HG02970 (cell line): ENCODE measurements around the gene KLC1.

Source experiments
- ATAC-seq: cut with Tn5 transposase; IDR thresholded peaks from one replicate; pipeline ENCODE4 v1.9.1; 2021; ENCODE audit warnings: mild to moderate bottlenecking, moderate library complexity, moderate number of reproducible peaks; ENCODE audit not compliant: unreplicated experiment, low FRiP score

Gene KLC1

GRCh38 chr14:103656031-103656755 is 27.2 kb downstream of the KLC1 start:
- no peak for ATAC-seq

GRCh38 chr14:103656756-103657133 is 27.7 kb downstream of the KLC1 start:
- ATAC-seq, result no peak

DNA sequence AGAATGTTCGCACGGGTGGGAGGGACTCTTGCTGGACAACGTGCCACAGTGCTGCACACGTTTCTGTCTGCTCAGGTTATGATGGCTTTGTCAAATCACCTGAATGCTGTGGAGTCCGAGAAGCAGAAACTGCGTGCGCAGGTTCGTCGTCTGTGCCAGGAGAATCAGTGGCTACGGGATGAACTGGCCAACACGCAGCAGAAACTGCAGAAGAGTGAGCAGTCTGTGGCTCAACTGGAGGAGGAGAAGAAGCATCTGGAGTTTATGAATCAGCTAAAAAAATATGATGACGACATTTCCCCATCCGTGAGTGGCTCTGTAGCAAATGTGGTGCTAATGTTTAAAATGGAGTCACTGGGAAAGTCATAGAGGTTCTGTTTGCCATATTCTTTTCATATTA is 28.5 kb downstream of the KLC1 start:
- no peak for ATAC-seq

DNA sequence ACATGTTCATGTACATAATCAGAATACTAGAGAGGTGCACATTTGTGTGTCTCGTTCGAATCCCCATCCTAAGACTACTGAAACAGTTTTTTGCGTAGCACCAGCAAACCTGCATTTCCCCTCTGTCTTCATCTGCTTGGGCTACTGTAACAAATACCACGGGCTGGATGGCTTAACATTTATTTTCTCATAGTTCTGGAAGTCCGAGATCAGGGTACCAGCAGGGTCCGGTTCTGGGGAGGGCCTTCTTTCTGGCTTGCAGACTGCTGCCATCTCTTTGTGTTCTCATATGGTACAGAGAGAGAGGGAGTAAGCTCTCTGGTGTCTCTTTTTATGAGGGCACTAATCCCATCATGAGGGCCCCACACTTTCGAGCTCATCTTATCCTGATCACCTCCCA is 30.6 kb downstream of the KLC1 start:
- ATAC-seq, result no peak

GRCh38 chr14:103662029-103662428 is 33.0 kb downstream of the KLC1 start:
- ATAC-seq, result no peak

DNA sequence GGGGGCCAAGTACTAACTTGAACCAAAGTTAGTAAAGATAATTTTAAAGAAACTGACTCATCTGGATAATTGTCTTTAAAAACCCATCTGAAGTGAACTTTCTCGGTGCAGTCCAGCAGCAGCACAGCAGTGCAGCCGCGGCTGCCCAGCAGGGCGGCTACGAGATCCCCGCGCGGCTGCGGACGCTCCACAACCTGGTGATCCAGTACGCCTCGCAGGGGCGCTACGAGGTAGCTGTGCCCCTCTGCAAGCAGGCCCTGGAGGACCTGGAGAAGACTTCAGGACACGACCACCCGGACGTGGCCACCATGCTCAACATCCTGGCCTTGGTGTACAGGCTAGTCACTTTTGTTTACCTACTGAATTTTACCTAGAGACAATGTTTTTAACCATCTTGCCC is 33.6 kb downstream of the KLC1 start:
- no peak for ATAC-seq

DNA sequence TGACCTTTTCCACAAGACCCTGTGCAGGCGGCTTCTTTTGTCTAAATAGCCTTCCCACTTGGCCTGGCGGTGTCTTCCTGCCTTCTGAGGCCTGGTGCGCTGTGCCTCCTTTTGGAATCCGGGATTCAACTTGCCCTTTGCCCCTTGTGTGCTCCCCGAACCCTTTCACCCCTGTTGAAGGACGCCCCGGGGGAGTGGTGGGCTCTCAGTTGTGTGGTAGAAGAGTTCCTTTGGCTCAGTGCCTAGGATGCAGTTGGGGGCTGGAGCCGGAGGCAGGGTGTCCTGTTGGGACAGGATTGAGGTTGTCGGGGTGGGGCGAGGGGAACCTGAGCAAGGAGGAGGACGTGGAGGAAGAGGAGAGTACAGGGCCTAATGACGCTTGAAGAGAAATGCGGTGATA is 34.5 kb downstream of the KLC1 start:
- no peak for ATAC-seq

GRCh38 chr14:103667671-103668070 is 38.7 kb downstream of the KLC1 start:
- no peak for ATAC-seq

- ATAC-seq, result no peak
Observed at GRCh38 chr14:103668117-103668516, 39.1 kb downstream of the KLC1 start.

DNA sequence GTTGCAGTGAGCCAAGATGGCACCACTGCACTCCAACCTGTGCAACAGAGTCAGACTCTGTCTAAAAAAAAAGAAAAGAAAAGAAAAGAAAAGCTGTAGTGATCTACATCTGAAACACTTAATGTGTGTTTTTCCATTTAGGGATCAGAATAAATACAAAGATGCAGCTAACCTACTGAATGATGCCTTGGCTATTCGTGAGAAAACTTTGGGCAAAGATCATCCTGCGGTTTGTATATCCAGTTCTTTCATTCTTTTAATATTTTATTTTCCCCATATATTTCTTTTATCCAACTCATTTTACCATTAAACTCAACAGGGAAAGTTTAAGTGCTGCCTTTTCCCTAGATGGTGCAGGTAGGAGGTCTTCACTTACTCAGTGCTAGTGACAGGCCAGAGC is 40.4 kb downstream of the KLC1 start:
- no peak for ATAC-seq

- ATAC-seq, result no peak
Observed at GRCh38 chr14:103671911-103672310, 42.9 kb downstream of the KLC1 start.

GRCh38 chr14:103675957-103676356 is 46.9 kb downstream of the KLC1 start:
- no peak for ATAC-seq

GRCh38 chr14:103676881-103677675 is 48.1 kb downstream of the KLC1 start:
- ATAC-seq, result no peak

DNA sequence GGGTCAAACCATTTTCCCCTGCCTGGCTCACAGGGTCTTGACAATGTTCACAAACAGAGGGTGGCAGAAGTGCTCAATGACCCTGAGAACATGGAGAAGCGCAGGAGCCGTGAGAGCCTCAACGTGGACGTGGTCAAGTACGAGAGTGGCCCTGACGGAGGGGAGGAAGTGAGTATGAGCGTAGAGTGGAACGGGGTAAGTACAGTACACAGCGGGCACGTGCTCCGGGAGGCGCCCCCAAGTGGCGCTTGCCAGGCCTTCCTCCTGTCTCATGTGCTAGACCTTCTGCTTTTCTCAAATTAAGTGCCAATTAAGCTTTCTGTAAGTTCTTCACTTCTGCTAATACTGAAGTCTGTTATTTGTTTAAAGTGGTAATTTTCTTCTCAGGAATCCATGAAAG is 50.3 kb downstream of the KLC1 start:
- peak; percentile 60 for ATAC-seq

DNA sequence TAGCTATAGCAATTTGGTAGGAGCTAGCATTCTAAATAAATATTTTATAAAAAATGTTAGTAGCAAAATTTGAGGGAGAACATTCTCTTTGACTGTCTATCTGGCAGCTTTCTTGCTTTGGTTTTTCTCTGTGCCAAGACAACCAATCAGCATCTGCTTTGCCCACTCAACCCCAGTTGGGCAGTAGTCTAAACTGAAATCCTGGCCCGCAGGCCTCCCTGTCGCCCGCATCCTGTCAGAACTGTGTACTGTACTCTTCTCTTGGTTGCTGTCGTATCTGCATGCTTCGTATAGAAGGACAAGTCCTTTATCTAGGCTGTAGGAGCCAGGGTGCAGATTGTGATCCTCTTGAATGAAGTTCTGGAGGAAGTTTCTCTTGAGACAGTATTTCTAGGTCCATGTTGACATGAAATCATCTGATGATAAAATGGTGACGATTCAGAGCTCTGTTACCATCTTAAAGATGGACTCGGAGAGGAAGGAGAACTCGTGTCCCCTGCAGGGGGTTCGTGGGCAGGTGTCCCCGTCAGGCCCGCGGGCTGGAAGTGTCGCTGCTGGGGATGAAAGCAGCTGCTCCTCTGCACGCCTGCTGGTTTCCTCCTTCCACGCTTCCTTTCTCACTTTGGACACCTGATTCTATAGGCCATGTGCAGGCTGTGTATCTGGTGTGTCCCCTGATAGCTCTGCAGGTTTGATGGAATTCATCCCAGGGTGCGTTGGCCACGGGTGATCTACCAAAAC is 51.6 kb downstream of the KLC1 start:
- ATAC-seq, result no peak

DNA sequence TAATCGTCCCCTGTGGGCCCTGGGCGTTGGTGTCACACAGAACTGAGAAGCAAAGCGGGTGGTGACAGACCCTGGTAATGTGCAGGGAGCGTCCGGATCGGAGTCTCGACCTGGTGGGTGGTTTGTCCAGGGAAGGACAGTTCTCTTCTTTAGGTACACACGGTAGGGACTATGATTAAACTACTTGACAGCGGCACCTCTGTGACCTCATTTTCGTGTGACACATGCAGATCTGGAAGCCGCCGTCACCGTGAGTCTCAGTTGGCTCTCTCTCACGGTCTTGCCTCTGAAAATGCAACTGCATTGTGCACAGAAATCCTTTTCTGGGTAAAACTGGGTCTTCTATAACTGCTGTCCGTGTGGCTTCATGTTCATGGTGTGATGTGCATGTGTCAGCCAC is 54.1 kb downstream of the KLC1 start:
- no peak for ATAC-seq

DNA sequence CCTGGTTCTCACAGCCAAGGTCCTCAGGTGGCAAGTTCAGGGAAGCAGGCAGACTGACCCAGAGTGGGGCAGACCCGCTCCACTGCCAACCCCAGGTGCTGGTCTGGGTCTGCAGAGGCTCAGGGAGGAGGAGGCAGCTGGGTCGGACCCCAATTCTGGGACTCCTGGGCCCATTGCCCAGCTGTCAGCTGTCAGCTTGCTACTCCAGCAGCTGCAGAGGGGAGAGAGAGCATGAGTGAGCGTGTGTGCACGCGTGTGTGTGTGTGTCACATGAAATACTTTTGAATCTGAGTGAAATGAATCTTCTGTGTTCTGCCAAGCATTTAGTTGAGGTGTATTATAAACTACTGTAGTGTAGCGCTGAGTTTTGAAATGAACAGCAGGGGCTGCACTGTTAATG is 55.5 kb downstream of the KLC1 start:
- ATAC-seq, result no peak

- ATAC-seq, result no peak
Observed at GRCh38 chr14:103684871-103685270, 55.9 kb downstream of the KLC1 start.

GRCh38 chr14:103685276-103686211 is 56.5 kb downstream of the KLC1 start:
- ATAC-seq, result no peak

DNA sequence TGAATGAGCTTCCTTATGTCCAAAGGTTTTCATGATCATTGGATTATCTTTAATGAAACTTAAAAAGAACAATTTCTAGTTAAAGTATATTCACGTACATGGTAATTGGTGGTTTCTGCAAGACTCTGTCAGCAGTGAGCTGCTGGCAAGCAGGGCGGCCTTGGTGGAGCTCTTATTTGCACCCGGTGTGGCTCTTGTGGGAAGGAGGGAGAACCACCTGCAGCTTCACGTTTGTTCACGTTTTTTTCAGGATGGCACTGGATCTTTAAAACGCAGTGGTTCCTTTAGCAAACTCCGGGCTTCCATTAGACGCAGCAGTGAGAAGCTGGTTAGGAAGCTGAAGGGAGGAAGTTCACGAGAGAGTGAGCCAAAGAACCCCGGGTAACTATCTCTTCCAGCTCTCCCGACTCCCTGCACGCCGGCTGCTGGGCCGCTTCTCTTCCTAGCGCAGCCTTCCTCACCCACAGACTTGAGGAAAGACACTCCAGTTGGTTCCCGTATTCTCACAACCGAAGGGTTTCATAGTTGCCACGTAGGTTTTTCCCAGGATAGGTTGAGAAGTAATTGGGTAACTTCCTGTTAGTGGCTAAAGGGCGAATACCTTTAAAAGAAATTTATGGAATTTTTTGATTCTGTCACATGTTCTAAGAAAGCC is 57.9 kb downstream of the KLC1 start:
- ATAC-seq, result no peak
